GM03348 (cell line): Measurements from ENCODE around the gene SWAP70.
"Not testable (repeated sequence)": the region's sequence is repeated elsewhere in the genome, so short reads cannot be mapped to it uniquely, and the experiment has no call there.

Experiments
- DNase-seq: peaks from one replicate; pipeline ENCODE4 v3.0.0; 2012; ENCODE audit warnings: low spot score

The SWAP70 gene

GRCh38 chr11:9663699-9664275 is at the start of gene SWAP70:
SWAP70 (plus strand) TSS chr11:9664077; CDS start chr11:9664180, 103 bp downstream.
- peak; percentile 94 for DNase-seq

- peak; percentile 20 for DNase-seq
These were observed 48.8 kb upstream of the SWAP70 start for GRCh38 chr11:9615031-9615451.

- no peak for DNase-seq
These were observed 47.7 kb upstream of the SWAP70 start for GRCh38 chr11:9616042-9616675.

GRCh38 chr11:9616858-9617257 is 47.0 kb upstream of the SWAP70 start:
- DNase-seq: no peak

- DNase-seq: peak; percentile 84
These were observed 45.9 kb upstream of the SWAP70 start for GRCh38 chr11:9617940-9618339.

- no peak for DNase-seq
These were observed 44.9 kb upstream of the SWAP70 start for GRCh38 chr11:9619004-9619403.

- no peak for DNase-seq
These were observed 43.9 kb upstream of the SWAP70 start for GRCh38 chr11:9619971-9620370.

GRCh38 chr11:9622353-9622752 is 41.5 kb upstream of the SWAP70 start:
- not testable (repeated sequence) for DNase-seq

GRCh38 chr11:9623053-9623452 is 40.8 kb upstream of the SWAP70 start:
- DNase-seq: not testable (repeated sequence)

GRCh38 chr11:9624448-9624847 is 39.4 kb upstream of the SWAP70 start:
- DNase-seq: no peak

- DNase-seq: no peak
These were observed 38.7 kb upstream of the SWAP70 start for GRCh38 chr11:9625162-9625561.

GRCh38 chr11:9625728-9626127 is 38.1 kb upstream of the SWAP70 start:
- no peak for DNase-seq

GRCh38 chr11:9626496-9627394 is 37.1 kb upstream of the SWAP70 start:
- DNase-seq: no peak

GRCh38 chr11:9629064-9629463 is 34.8 kb upstream of the SWAP70 start:
- no peak for DNase-seq

- no peak for DNase-seq
These were observed 30.2 kb upstream of the SWAP70 start for GRCh38 chr11:9633679-9634078.

- no peak for DNase-seq
These were observed 27.2 kb upstream of the SWAP70 start for GRCh38 chr11:9636691-9637090.

GRCh38 chr11:9639099-9639498 is 24.8 kb upstream of the SWAP70 start:
- DNase-seq: no peak

GRCh38 chr11:9639985-9640384 is 23.9 kb upstream of the SWAP70 start:
- no peak for DNase-seq

GRCh38 chr11:9642894-9643293 is 21.0 kb upstream of the SWAP70 start:
- DNase-seq: no peak

GRCh38 chr11:9643751-9644150 is 20.1 kb upstream of the SWAP70 start:
- no peak for DNase-seq

GRCh38 chr11:9645881-9646280 is 18.0 kb upstream of the SWAP70 start:
- DNase-seq: no peak

- no peak for DNase-seq
These were observed 17.6 kb upstream of the SWAP70 start for GRCh38 chr11:9646324-9646723.

GRCh38 chr11:9651481-9651880 is 12.4 kb upstream of the SWAP70 start:
- no peak for DNase-seq
